B cell (primary cell): ENCODE data around the gene NEUROG1. TPM values are rescaled to one million over a fixed set of nuclear protein-coding genes. Genes with fewer than 3 reads are reported as not detected.

Experiments used
- ATAC-seq: fragments of 200-7000 bp; cut with Tn5 transposase; one replicate; pipeline ENCODE4 v1.10.0; 2021; ENCODE audit warnings: low read depth, mild to moderate bottlenecking, moderate number of reproducible peaks, moderate library complexity
- CTCF ChIA-PET: fragments of 350-600 bp; sonication (Branson Sonifier 250); formaldehyde crosslinking; loops from one replicate; lab custom pipeline; 2021; ENCODE audit warnings: antibody characterized with exemption, inconsistent platforms; lab: Charles Lee
- POLR2A ChIA-PET: fragments of 350-600 bp; sonication (Branson Sonifier 250); formaldehyde crosslinking; loops from one replicate; lab custom pipeline; 2021; ENCODE audit warnings: antibody characterized with exemption; lab: Charles Lee
- DNase-seq: peaks from one replicate; pipeline ENCODE4 v3.0.0; 2013
- H2AFZ ChIP-seq: 2 replicates; pipeline ENCODE4 v1.6.1; 2012; ENCODE audit warnings: mild to moderate bottlenecking, low read depth, low read length; ENCODE audit not compliant: insufficient read depth, poor library complexity, severe bottlenecking
- H3K27ac ChIP-seq, 2 donors: 1 replicate in 1 of 2; 2 replicates in 1 of 2; pipeline ENCODE4 v1.5.1; 2012 to 2013; ENCODE audit warnings: low read length in 2 of 2, mild to moderate bottlenecking in 2 of 2, moderate library complexity in 1 of 2
- H3K27me3 ChIP-seq, 4 experiments: fragments of 200-600 bp in 1 of 4; sonication (generic) in 1 of 4; replicated peaks in 1 of 4; 1 replicate in 2 of 4; 2 replicates in 2 of 4; pipeline versions ENCODE4 v1.6.1 to v1.7.0; 2013 to 2016; ENCODE audit warnings: low read length in 3 of 4, mild to moderate bottlenecking in 2 of 4, mixed read lengths in 1 of 4, moderate library complexity in 1 of 4; ENCODE audit not compliant: insufficient read depth in 4 of 4, control insufficient read depth in 3 of 4; ENCODE audit errors: control extremely low read depth in 1 of 4
- H3K36me3 ChIP-seq, 2 experiments: replicated peaks in 1 of 2; 1 replicate in 1 of 2; 2 replicates in 1 of 2; pipeline versions ENCODE4 v1.6.1 to v1.7.1; 2013; ENCODE audit warnings: low read length in 1 of 2; ENCODE audit not compliant: insufficient read depth in 2 of 2, control insufficient read depth in 1 of 2; ENCODE audit errors: control extremely low read depth in 1 of 2, extremely low read depth in 1 of 2
- H3K4me1 ChIP-seq, 2 donors: fragments of 200-600 bp in 1 of 2; sonication (generic) in 1 of 2; 1 replicate in 1 of 2; 2 replicates in 1 of 2; pipeline versions ENCODE4 v1.5.1 to v1.6.1; 2013 to 2017; ENCODE audit warnings: low read length in 2 of 2; ENCODE audit not compliant: control insufficient read depth in 2 of 2, insufficient read depth in 2 of 2
- H3K4me2 ChIP-seq: replicated peaks from 2 replicates; pipeline ENCODE3; 2012; ENCODE audit warnings: mild to moderate bottlenecking, low read depth, low read length; ENCODE audit not compliant: poor library complexity, severe bottlenecking
- H3K4me3 ChIP-seq, 5 experiments: fragments of 200-600 bp in 1 of 5; sonication (generic) in 1 of 5; 1 replicate in 3 of 5; 2 replicates in 2 of 5; pipeline versions ENCODE4 v1.5.1 to v1.7.0; 2011 to 2016; ENCODE audit warnings: low read length in 4 of 5, mild to moderate bottlenecking in 4 of 5, low read depth in 2 of 5, control low read depth in 1 of 5, moderate library complexity in 1 of 5; ENCODE audit not compliant: insufficient read depth in 1 of 5; ENCODE audit errors: control extremely low read depth in 1 of 5, extremely low read depth in 1 of 5
- H3K79me2 ChIP-seq: fragments of 200-600 bp; sonication (generic); one replicate; pipeline ENCODE4 v1.6.0; 2016; ENCODE audit warnings: low read length; ENCODE audit not compliant: control insufficient read depth, insufficient read depth
- H3K9ac ChIP-seq: fragments of 200-600 bp; sonication (generic); 2 replicates; pipeline ENCODE4 v1.6.1; 2017; ENCODE audit warnings: mild to moderate bottlenecking, low read length, moderate library complexity
- H3K9me3 ChIP-seq, 3 donors: one replicate each; pipeline versions ENCODE4 v1.6.1 to v1.7.1; 2013; ENCODE audit warnings: low read length in 2 of 3; ENCODE audit not compliant: control insufficient read depth in 2 of 3, insufficient read depth in 1 of 3; ENCODE audit errors: control extremely low read depth in 1 of 3
- H4K20me1 ChIP-seq: 2 replicates; pipeline ENCODE4 v1.6.0; 2012; ENCODE audit warnings: mild to moderate bottlenecking, low read length; ENCODE audit not compliant: insufficient read depth, control insufficient read depth, poor library complexity, severe bottlenecking
- H3K27ac Mint-ChIP-seq: one replicate; pipeline ENCODE4 v1.8.0; 2021; ENCODE audit warnings: mixed read lengths
- H3K27me3 Mint-ChIP-seq: one replicate; pipeline ENCODE4 v1.8.0; 2021; ENCODE audit warnings: mixed read lengths
- H3K4me1 Mint-ChIP-seq: one replicate; pipeline ENCODE4 v1.8.0; 2021; ENCODE audit warnings: mixed read lengths
- H3K4me3 Mint-ChIP-seq: one replicate; pipeline ENCODE4 v1.8.0; 2021; ENCODE audit warnings: mixed read lengths
- H3K9me3 Mint-ChIP-seq: one replicate; pipeline ENCODE4 v1.8.0; 2022; ENCODE audit warnings: mixed read lengths; ENCODE audit not compliant: insufficient read depth
- EZH2 ChIP-seq: IDR thresholded peaks from 2 replicates; pipeline ENCODE4 v1.6.1; 2012; ENCODE audit warnings: borderline replicate concordance, low read depth, mild to moderate bottlenecking, moderate library complexity, low read length; ENCODE audit not compliant: insufficient read depth, poor library complexity, severe bottlenecking
- WGBS: methylation state at CpG from one replicate; pipeline ENCODE4 v1.1.5; 2013; ENCODE audit warnings: missing lambda C conversion rate; ENCODE audit not compliant: insufficient coverage; 5-methylcytosine and 5-hydroxymethylcytosine counted together
- intact Hi-C: fragments of 100-400 bp; cut with micrococcal nuclease; formaldehyde crosslinking; loops from one replicate; pipeline ENCODE4 v1.10.0; 2022
- polyA plus RNA-seq: library from polyadenylated mRNA; depleted of rRNA; stranded (reverse); fragments of >200 nt; gene quantifications from 2 replicates; pipeline ENCODE4 v1.2.3, GENCODE V29; 2012
- total RNA-seq, 2 donors: library from RNA; stranded (reverse); fragments of 120-200 nt in 1 of 2; gene quantifications; 1 replicate in 1 of 2; 2 replicates in 1 of 2; pipeline versions ENCODE4 v1.2.3 to v1.2.4, GENCODE V29; 2013 to 2022
- TF ChIP-seq, protein P1 (sequence below): fragments of 200-600 bp; IDR thresholded peaks from one replicate; pipeline ENCODE4 v1.8.0; 2022; ENCODE audit warnings: antibody characterized with exemption, mild to moderate bottlenecking

NEUROG1 gene
- total and polyA plus RNA-seq, 2 donors (not counting 1 experiment from before 2014, with no cell fraction given) = not detected

DNA sequence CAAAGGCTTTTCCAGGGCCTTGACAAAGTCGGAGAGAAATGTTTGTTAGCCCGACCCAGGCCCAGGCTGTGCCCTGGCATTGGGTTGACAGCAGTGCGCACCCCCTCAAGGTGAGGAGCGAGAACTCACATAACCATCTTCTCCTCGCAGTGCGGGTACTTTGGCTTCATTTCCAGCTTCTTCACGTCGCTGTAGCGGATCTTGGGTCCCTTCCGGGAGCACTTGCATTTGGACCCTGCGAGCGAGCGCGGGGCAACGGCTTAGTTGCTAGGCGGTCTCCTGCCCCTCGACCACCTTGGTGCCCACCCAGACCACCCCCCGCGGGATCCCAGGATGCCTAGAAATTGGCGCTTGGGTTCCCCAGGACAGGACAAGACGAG lies 42.5 kb upstream of the NEUROG1 start:
- peaks cover 56% of the 10 kb centered on the region for H3K27me3 Mint-ChIP-seq
- H2AFZ ChIP-seq = no peak overlapping the region
- peaks cover 0 to 34% (median 6%) of the 10 kb centered on the region in 4 experiments for H3K27me3 ChIP-seq
- H3K27ac Mint-ChIP-seq = no peak overlapping the region
- no peak overlapping the region for H3K4me2 ChIP-seq
- no peaks in the 10 kb centered on the region for H3K4me1 Mint-ChIP-seq
- no peaks in the 10 kb centered on the region for H3K4me1 ChIP-seq
- H4K20me1 ChIP-seq = no peaks in the 10 kb centered on the region
- H3K4me3 Mint-ChIP-seq = no peak overlapping the region
- H3K9me3 ChIP-seq = no peaks in the 10 kb centered on the region
- no peaks in the 10 kb centered on the region for H3K36me3 ChIP-seq
- intact Hi-C loops = no loop called here
- H3K79me2 ChIP-seq = no peaks in the 10 kb centered on the region
- 20% methylated on average over 21 of the region's 21 CpGs for WGBS
- ChIA-PET POLR2A (no interaction called here), CTCF (no interaction called here)
- H3K27ac ChIP-seq = no peak overlapping the region
- DNase-seq (no peak), ATAC-seq (no peak)
- H3K9ac ChIP-seq = no peak overlapping the region
- no peak overlapping the region for H3K4me3 ChIP-seq
- H3K9me3 Mint-ChIP-seq = no peaks in the 10 kb centered on the region
- TF ChIP-seq EZH2 = no peak
- TF ChIP-seq, protein P1, sequence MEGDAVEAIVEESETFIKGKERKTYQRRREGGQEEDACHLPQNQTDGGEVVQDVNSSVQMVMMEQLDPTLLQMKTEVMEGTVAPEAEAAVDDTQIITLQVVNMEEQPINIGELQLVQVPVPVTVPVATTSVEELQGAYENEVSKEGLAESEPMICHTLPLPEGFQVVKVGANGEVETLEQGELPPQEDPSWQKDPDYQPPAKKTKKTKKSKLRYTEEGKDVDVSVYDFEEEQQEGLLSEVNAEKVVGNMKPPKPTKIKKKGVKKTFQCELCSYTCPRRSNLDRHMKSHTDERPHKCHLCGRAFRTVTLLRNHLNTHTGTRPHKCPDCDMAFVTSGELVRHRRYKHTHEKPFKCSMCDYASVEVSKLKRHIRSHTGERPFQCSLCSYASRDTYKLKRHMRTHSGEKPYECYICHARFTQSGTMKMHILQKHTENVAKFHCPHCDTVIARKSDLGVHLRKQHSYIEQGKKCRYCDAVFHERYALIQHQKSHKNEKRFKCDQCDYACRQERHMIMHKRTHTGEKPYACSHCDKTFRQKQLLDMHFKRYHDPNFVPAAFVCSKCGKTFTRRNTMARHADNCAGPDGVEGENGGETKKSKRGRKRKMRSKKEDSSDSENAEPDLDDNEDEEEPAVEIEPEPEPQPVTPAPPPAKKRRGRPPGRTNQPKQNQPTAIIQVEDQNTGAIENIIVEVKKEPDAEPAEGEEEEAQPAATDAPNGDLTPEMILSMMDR = no peak

DNA sequence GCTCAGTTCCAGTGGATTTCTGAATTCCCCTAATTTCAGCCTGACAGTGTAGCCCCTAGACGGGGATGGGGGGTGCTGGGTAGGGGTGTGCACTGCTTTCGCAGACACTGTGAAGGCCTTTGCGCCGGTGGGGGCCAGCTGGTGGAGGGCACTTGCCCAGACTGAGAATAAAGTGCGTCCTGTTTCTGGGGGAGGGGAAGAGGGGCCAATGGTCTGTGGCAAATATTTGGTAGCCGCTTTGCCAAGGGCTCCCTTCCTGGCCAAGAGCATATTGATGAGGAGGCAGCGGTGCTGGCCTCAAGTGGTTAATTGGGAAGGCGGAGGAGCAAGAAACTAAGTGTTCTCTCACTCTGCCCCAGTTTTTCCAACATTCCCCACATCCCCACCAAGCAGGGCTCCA lies 41.7 kb upstream of the NEUROG1 start:
- Mint-ChIP-seq H3K4me3 (no peak overlapping the region), H3K4me1 (no peaks in the 10 kb centered on the region), H3K27ac (no peak overlapping the region), H3K9me3 (no peaks in the 10 kb centered on the region), H3K27me3 (peaks cover 52% of the 10 kb centered on the region)
- Histone ChIP-seq H3K4me3 (no peak overlapping the region), H3K36me3 (no peaks in the 10 kb centered on the region), H2AFZ (no peak overlapping the region), H3K79me2 (no peaks in the 10 kb centered on the region), H3K4me2 (no peak overlapping the region), H3K4me1 (no peaks in the 10 kb centered on the region), H4K20me1 (no peaks in the 10 kb centered on the region), H3K9ac (no peak overlapping the region), H3K27ac (no peak overlapping the region), H3K9me3 (no peaks in the 10 kb centered on the region), H3K27me3 (peaks cover 0 to 33% (median 4%) of the 10 kb centered on the region in 4 experiments)
- no peak for TF ChIP-seq EZH2
- TF ChIP-seq, protein P1 = no peak
- WGBS = 63% methylated on average over 6 of the region's 8 CpGs
- ATAC-seq (no peak), DNase-seq (no peak)
- ChIA-PET POLR2A (no interaction called here), CTCF (interaction anchor here (0.6 kb wide), 1 partner anchor 12 kb away, joined by 3 read pairs; no protein-coding TSS in a partner anchor)
- intact Hi-C loops = no loop called here
